HG02852 (cell line): Measurements from ENCODE around the gene SLC26A11.
"Not testable (repeated sequence)": the region's sequence is repeated elsewhere in the genome, so short reads cannot be mapped to it uniquely, and the experiment has no call there.

Experiments used
- ATAC-seq: cut with Tn5 transposase; IDR thresholded peaks from one replicate; pipeline ENCODE4 v1.9.1; 2021; ENCODE audit warnings: mild to moderate bottlenecking, moderate library complexity; ENCODE audit not compliant: unreplicated experiment

SLC26A11 gene

DNA sequence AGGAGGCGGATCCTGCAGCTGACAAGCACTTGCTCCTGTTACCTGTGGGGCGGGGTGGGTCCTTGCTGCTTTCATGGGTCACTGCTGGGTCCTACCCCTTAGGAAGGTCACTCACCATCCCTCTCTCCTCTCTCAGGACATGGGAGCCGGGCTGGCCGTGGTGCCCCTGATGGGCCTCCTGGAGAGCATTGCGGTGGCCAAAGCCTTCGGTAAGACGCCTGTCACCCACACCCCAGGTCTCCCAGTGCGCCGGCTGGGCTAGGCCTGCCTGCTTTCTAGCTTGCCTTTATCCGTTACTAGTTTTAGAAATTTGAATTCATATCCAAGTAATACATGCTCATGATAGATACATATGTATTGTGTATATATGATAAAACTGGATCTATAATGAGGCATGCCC is 17.2 kb downstream of the SLC26A11 start:
- no peak for ATAC-seq

DNA sequence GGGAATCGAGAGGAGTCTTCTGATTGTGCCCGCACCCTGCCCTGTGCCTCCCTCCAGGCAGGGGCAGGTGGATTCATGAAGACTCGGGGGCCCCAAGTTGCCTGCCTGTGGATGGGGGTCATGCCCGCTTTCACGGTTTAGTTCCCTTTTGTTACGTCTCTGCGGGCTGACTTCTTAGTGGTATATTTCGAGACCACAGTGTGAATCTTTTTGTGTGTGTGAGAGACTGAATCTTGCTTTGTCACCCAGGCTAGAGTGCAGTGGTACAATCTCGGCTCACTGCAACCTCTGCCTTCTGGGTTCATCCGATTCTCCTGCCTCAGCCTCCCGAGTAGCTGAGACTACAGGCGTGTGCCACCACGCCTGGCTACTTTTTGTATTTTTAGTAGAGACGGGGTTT is 22.3 kb downstream of the SLC26A11 start:
- ATAC-seq: no peak

- no peak for ATAC-seq
Measured at GRCh38 chr17:80243526-80244433, 23.6 kb downstream of the SLC26A11 start.

- ATAC-seq: not testable (repeated sequence)
Measured at GRCh38 chr17:80244448-80244847, 24.2 kb downstream of the SLC26A11 start.

DNA sequence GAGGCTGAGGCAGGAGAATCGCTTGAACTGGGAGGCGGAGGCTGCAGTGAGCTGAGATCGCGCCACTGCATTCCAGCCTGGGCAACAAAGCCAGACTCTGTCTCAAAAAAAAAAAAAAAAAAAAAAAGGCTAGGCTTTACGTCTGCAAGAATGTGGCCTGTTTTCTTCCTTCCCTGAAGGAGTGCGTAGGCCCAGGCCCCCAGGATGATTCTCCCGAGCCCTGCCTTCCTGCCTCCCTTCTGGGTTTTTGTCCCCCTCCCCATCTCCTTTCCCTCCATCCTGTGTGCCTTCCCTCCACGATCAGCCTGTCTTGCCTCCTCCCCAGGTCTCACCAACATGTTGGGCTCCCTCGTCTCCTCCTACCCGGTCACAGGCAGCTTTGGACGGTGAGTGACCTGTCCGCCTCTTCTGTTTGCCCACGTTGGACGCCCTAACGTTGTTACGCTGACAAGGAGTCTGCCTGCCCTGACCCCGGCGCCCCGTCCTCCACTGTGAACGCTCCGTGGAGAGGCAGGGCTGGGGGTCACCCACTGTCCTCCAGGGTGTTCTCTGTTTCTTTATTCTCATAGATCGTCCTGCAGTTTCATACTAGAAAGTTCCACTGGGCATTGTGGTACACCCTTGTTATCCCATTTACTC is 24.8 kb downstream of the SLC26A11 start:
- ATAC-seq: no peak

GRCh38 chr17:80245566-80246265 is 25.5 kb downstream of the SLC26A11 start:
- ATAC-seq: no peak

- no peak for ATAC-seq
Measured at GRCh38 chr17:80246266-80246681, 26.0 kb downstream of the SLC26A11 start.

GRCh38 chr17:80246726-80247125 is 26.5 kb downstream of the SLC26A11 start:
- ATAC-seq: no peak

DNA sequence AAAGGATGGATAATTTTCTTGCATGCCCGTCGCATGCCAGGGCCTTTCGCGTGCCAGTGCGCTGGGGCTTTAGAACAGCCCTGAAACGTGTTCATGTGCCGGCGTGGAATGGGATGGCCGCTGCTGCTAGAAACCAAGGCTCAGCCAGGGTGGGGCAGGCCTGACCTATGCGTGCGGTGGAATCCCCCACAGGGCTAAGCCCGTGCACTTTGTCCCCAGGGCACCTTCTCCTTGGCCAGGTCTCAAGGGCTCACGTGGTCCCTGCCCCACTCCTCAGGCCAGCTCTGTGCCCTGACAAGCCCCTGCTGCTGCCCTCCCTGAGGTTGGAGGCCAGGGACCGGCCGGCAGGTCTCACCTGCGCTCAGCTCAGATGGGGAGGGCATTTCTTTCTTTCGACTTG is 27.3 kb downstream of the SLC26A11 start:
- ATAC-seq: no peak

GRCh38 chr17:80248001-80248893 is 28.0 kb downstream of the SLC26A11 start:
- no peak for ATAC-seq

- ATAC-seq: no peak
Measured at GRCh38 chr17:80248894-80249710, 28.9 kb downstream of the SLC26A11 start.

GRCh38 chr17:80251966-80252365 is 31.7 kb downstream of the SLC26A11 start:
- ATAC-seq: no peak

DNA sequence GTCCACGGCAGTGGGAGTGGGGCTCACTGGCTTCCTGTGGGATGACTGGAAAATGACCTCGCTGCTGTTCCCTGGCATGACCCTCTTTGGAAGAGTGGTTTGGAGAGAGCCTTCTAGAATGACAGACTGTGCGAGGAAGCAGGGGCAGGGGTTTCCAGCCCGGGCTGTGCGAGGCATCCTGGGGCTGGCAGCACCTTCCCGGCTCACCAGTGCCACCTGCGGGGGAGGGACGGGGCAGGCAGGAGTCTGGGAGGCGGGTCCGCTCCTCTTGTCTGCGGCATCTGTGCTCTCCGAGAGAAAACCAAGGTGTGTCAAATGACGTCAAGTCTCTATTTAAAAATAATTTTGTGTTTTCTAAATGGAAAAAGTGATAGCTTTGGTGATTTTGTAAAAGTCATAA is 32.6 kb downstream of the SLC26A11 start:
- ATAC-seq: no peak

- ATAC-seq: no peak
Measured at GRCh38 chr17:80253631-80254395, 33.6 kb downstream of the SLC26A11 start.

DNA sequence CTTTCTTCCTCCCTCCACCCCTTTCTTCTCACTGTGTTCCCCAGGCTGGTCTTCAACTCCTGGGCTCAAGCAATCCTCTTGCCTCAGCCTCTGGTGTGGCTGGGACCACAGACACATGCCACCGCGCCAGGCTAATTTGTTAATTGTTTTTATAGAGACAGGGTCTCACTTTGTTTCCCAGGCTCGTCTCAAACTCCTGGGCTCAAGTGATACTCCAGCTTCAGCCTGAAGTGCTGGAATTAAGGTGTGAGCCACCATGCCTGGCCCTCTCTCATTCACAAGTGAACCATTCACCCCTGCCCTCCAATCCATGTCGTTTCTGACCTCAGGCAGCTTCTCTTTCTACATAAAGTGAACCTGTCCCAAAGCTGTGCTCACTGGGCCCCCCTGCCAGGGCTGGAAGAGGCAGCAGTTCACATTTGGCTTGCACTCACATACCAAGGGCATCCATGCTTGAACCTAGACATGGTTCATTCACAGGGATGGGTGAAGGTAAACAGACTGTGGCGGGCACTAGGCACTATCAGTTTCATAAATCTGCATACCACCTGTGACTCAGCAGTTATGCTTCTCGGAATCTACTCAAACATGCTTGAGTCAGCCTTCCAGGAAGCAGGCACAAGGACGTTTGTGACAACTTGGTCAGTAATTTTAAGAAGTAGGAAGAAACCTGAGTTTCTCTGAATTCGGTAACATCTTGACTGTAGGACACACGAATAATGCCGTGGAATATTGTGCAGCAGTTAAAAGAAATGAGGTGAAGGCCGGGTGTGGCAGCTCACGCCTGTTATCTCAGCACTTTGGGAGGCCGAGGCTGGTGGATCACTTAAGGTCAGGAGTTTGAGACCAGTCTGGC is 34.4 kb downstream of the SLC26A11 start:
- ATAC-seq: no peak

DNA sequence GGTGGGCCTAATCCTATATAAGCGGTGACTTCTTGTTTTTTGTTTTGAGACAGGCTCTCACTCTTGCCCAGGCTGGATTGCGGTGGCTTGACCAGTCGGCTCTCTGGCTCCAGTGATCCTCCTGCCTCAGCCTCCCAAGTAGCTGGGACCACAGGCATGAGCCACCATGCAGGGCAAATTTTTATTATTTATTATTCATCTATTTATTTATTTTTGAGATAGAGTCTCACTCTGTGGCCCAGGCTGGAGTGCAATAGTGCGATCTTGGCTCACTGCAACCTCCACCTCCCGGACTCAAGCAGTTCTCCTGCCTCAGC is 35.8 kb downstream of the SLC26A11 start:
- no peak for ATAC-seq

DNA sequence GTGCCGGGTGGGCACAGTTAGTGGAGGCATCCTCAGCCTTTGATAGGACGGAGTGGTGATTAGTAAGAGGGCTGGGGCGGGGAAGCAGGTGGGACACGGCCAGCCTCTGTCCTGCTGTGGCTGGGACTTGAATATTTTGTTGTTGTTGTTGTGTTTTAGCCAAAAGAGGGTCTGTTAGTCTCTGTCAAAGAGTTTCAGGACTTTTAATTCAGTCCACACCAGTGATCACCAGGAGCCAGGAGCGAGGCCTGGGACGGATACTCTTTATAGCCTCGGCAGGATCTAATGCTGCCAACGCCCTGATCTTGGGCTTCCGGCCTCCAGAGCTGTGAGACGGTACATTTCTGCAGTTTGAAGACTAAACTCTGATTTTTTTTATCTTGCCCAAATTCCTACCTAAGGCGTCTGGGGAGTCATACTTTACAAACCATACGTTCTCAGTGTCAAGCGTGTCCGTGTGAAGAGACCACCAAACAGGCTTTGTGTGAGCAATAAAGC is 37.5 kb downstream of the SLC26A11 start:
- ATAC-seq: no peak

- not testable (repeated sequence) for ATAC-seq
Measured at GRCh38 chr17:80258296-80258695, 38.1 kb downstream of the SLC26A11 start.
